Measurements from ENCODE around the gene ACTN1. TPM values are rescaled to one million over a fixed set of nuclear protein-coding genes. Genes with fewer than 3 reads are reported as not detected.

ACTN1 gene
- total and polyA plus RNA-seq, 2 experiments from 2014 or later = 121 to 280 TPM

- H3K9me2 ChIP-seq (ENCODE audit: insufficient read depth) = no peaks in the 10 kb centered on the region
- H3K36me3 Mint-ChIP-seq (ENCODE audit: low read depth) = peaks cover 2% of the 10 kb centered on the region; the same call in 2 of the 3 replicates
- peaks cover 30% of the 10 kb centered on the region for H3K4me1 ChIP-seq (ENCODE audit: insufficient read depth)
- peaks cover 56% of the 10 kb centered on the region for H4K20me1 ChIP-seq (replicated peaks; ENCODE audit: insufficient read depth)
- H3K27ac ChIP-seq (ENCODE audit: low read depth) = no peak overlapping the region
- TF ChIP-seq ZNF462 (CRISPR knock-in tag; IDR thresholded peaks at IDR 0.05) = no peak
- no peak for TF ChIP-seq ETS1 (IDR thresholded peaks at IDR 0.05)
- TF ChIP-seq NANOG (IDR thresholded peaks at IDR 0.05; ENCODE audit: borderline replicate concordance) = no peak
- TF ChIP-seq CTCF (conservative IDR thresholded peaks at IDR 0.05; ENCODE audit: low read depth in 2 of 2) = no peak
- TF ChIP-seq JUNB (IDR thresholded peaks at IDR 0.05; ENCODE audit: unreplicated experiment) = no peak
- TF ChIP-seq EZH2 (IDR thresholded peaks at IDR 0.05; ENCODE audit: low read depth, unreplicated experiment) = no peak
- no peak for TF ChIP-seq ZNF331 (CRISPR knock-in tag; IDR thresholded peaks at IDR 0.05; ENCODE audit: low read depth)
- no peak for TF ChIP-seq EZH2phosphoT487 (IDR thresholded peaks at IDR 0.05; ENCODE audit: unreplicated experiment)
- TF ChIP-seq STAT1 (IDR thresholded peaks at IDR 0.05; ENCODE audit: unreplicated experiment) = no peak
- TF ChIP-seq REST (IDR thresholded peaks at IDR 0.05; ENCODE audit: unreplicated experiment) = no peak
- no peak for TF ChIP-seq CREB1 (CRISPR knock-in tag; IDR thresholded peaks at IDR 0.05; ENCODE audit: low read depth)
- no peak for TF ChIP-seq ZNF114 (CRISPR knock-in tag; IDR thresholded peaks at IDR 0.05)
- ATAC-seq (no peak), DNase-seq (ENCODE audit: low spot score) (no peak)
- H3K9me3 Mint-ChIP-seq = no peaks in the 10 kb centered on the region
- no peaks in the 10 kb centered on the region for H3F3A ChIP-seq (replicated peaks; ENCODE audit: low read depth)
- no peaks in the 10 kb centered on the region; the same call in 1 of the 2 replicates for H3K36me3 ChIP-seq (ENCODE audit: insufficient read depth)
- peaks cover 59% of the 10 kb centered on the region for H3K4me1 Mint-ChIP-seq
- H3K4me3 ChIP-seq = no peak overlapping the region
- H3K4me2 ChIP-seq = no peak overlapping the region
- H3K27me3 Mint-ChIP-seq (ENCODE audit: insufficient read depth, low read depth, poor library complexity) = peaks cover 14% of the 10 kb centered on the region
- no peak overlapping the region for H3K4me3 Mint-ChIP-seq
- H2AFZ ChIP-seq = no peak overlapping the region
- peaks cover 96% of the 10 kb centered on the region for H3K79me2 ChIP-seq (replicated peaks; ENCODE audit: insufficient read depth)
- H3K27ac Mint-ChIP-seq = no peak overlapping the region
- H3K27me3 ChIP-seq (ENCODE audit: insufficient read depth) = no peaks in the 10 kb centered on the region
Observed at GRCh38 chr14:68932686-68933085, 46.4 kb downstream of the ACTN1 start.
